HL-60 (cell line): ENCODE results near the gene TUBAL3.

Source experiments
- CTCF ChIP-seq: IDR thresholded peaks from one replicate; pipeline ENCODE4 v1.5.1; 2011; ENCODE audit warnings: low read length, control low read depth, inconsistent platforms; ENCODE audit not compliant: insufficient read depth
- GABPA ChIP-seq: IDR thresholded peaks from 2 replicates; pipeline ENCODE4 v1.6.1; 2012; ENCODE audit warnings: low read depth
- POLR2AphosphoS5 ChIP-seq: IDR thresholded peaks from 2 replicates; pipeline ENCODE4 v1.6.1; 2012; ENCODE audit warnings: low read depth

GRCh38 chr10:5376450-5376849, 28.2 kb downstream of the TUBAL3 start:
- no peak for TF ChIP-seq CTCF
- no peak for TF ChIP-seq GABPA
- no peak for TF ChIP-seq POLR2AphosphoS5
